Measurements from ENCODE around the gene ARHGDIB. TPM values are rescaled to one million over a fixed set of nuclear protein-coding genes. Genes with fewer than 3 reads are reported as not detected.

Gene ARHGDIB
- total and polyA plus RNA-seq, 10 of the 15 experiments (the other 5 are each of a cell fraction or from before 2014, with no cell fraction given), result 796 to 2,849 (median 1,346) TPM

DNA sequence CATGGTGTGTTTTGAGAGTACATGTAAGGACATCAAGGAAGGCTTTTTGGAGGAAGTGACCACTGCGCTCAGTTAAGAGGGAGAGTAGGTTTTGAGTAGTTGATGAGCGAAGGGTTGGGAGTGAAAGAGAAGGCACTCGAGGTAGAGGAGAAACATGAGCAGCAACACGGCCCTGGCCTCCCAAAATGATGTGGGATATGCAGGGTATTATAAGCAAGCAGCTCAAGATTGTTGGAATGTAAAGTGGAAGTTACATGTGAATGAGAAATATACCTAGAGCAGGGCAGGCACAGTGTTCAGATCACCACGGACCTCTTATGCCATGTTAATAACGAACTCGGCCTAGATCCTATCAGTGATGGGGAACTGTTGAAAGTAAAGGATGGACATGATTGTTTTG lies 2.1 kb upstream of the ARHGDIB start (continued):
- no peak for TF ChIP-seq MYB (IDR thresholded peaks at IDR 0.05; ENCODE audit: borderline replicate concordance, low read depth, low read length)
- TF ChIP-seq ZZZ3 (IDR thresholded peaks at IDR 0.05; ENCODE audit: control insufficient read depth, insufficient read length, low read depth), result no peak
- TF ChIP-seq, protein P1, sequence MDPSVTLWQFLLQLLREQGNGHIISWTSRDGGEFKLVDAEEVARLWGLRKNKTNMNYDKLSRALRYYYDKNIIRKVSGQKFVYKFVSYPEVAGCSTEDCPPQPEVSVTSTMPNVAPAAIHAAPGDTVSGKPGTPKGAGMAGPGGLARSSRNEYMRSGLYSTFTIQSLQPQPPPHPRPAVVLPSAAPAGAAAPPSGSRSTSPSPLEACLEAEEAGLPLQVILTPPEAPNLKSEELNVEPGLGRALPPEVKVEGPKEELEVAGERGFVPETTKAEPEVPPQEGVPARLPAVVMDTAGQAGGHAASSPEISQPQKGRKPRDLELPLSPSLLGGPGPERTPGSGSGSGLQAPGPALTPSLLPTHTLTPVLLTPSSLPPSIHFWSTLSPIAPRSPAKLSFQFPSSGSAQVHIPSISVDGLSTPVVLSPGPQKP (IDR thresholded peaks at IDR 0.05; ENCODE audit: low read depth, low read length), result no peak
- TF ChIP-seq EGR1 (IDR thresholded peaks at IDR 0.05; ENCODE audit: borderline replicate concordance in 1 of 2, low read depth in 2 of 2, low read length in 2 of 2), result no peak
- TF ChIP-seq IKZF2 (IDR thresholded peaks at IDR 0.05), result no peak
- no peak for TF ChIP-seq POLR2AphosphoS2 (IDR thresholded peaks at IDR 0.05; ENCODE audit: low read depth, low read length)
- TF ChIP-seq MXI1 (IDR thresholded peaks at IDR 0.05; ENCODE audit: low read depth, low read length), result no peak

DNA sequence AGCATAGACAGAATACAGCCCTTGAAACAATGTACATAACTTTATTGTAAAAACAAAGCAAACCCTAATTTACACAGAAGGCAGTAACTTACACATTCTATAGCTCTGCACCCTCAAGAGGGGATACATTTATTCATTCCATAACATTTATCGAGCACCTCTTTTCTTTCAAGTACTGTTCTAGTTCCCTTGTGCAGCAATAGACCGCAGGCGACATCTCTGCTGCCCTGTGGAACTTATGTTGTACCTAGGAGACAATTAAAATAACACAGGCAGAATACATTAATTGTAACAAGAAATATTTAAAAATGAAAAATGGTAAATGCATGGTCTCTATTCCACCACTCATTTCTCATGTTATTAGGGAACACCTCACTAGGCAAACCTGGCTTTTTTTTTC lies 1.4 kb upstream of the ARHGDIB start:
- ChIA-PET CTCF (interaction anchor here (1.3 to 2.6 kb wide), 4 partner anchors 14 to 33 kb away, joined by 3 to 7 read pairs (median 4); no protein-coding TSS in a partner anchor), POLR2A (interaction anchor here (0.5 to 1.7 kb wide), 2 partner anchors 10 to 15 kb away, joined by 4 to 11 read pairs; no protein-coding TSS in a partner anchor), SMC1A (ENCODE audit: uncharacterized antibody, unreplicated experiment) (interaction anchor here (0.8 to 3.3 kb wide), 7 partner anchors 12 to 30 kb away, joined by 3 to 14 read pairs (median 5); no protein-coding TSS in a partner anchor), RAD21 (ENCODE audit: unreplicated experiment) (interaction anchor here (1.7 to 4.7 kb wide), 2 partner anchors 11 to 15 kb away, joined by 16 to 25 read pairs; no protein-coding TSS in a partner anchor)
- Histone ChIP-seq H3K27me3 (replicated peaks in 1 of 2; ENCODE audit: control insufficient read depth in 2 of 2, insufficient read depth in 2 of 2, low read length in 1 of 2) (no peaks in the 10 kb centered on the region), H3K4me1 (ENCODE audit: control insufficient read depth, insufficient read depth, low read length) (no peaks in the 10 kb centered on the region; the same call in none of the 2 replicates), H3K36me3 (ENCODE audit: control insufficient read depth in 2 of 2, insufficient read depth in 2 of 2, low read length in 1 of 2) (no peaks in the 10 kb centered on the region), H3K4me3 (no peak overlapping the region), H4K20me1 (ENCODE audit: control insufficient read depth, insufficient read depth) (no peaks in the 10 kb centered on the region), H3K79me2 (ENCODE audit: control insufficient read depth, insufficient read depth, low read length) (peaks cover 51% of the 10 kb centered on the region), H3K9me3 (replicated peaks; ENCODE audit: control insufficient read depth, insufficient read depth, low read length) (no peaks in the 10 kb centered on the region), H3K27ac (ENCODE audit: control insufficient read depth, insufficient read depth) (peak overlapping the region; percentile 94), H3K9ac (ENCODE audit: control insufficient read depth, insufficient read depth, low read length) (peak overlapping the region; percentile 97), H2AFZ (ENCODE audit: control insufficient read depth, low read depth, low read length) (peak overlapping the region; percentile 85), H3K4me2 (ENCODE audit: control insufficient read depth, insufficient read depth) (peak overlapping the region; percentile 93)
- FAIRE-seq (no peak), DNase-seq (ENCODE audit: low read depth, low spot score) (no peak), ATAC-seq (no peak)
- in situ Hi-C loops (cut with MboI), result loop anchor here (25.0 kb wide), 1 partner anchor 575 kb away; no protein-coding TSS in a partner anchor
- BruUV-seq (replicated peaks), result no TSS peak
- TF ChIP-seq, protein P2, sequence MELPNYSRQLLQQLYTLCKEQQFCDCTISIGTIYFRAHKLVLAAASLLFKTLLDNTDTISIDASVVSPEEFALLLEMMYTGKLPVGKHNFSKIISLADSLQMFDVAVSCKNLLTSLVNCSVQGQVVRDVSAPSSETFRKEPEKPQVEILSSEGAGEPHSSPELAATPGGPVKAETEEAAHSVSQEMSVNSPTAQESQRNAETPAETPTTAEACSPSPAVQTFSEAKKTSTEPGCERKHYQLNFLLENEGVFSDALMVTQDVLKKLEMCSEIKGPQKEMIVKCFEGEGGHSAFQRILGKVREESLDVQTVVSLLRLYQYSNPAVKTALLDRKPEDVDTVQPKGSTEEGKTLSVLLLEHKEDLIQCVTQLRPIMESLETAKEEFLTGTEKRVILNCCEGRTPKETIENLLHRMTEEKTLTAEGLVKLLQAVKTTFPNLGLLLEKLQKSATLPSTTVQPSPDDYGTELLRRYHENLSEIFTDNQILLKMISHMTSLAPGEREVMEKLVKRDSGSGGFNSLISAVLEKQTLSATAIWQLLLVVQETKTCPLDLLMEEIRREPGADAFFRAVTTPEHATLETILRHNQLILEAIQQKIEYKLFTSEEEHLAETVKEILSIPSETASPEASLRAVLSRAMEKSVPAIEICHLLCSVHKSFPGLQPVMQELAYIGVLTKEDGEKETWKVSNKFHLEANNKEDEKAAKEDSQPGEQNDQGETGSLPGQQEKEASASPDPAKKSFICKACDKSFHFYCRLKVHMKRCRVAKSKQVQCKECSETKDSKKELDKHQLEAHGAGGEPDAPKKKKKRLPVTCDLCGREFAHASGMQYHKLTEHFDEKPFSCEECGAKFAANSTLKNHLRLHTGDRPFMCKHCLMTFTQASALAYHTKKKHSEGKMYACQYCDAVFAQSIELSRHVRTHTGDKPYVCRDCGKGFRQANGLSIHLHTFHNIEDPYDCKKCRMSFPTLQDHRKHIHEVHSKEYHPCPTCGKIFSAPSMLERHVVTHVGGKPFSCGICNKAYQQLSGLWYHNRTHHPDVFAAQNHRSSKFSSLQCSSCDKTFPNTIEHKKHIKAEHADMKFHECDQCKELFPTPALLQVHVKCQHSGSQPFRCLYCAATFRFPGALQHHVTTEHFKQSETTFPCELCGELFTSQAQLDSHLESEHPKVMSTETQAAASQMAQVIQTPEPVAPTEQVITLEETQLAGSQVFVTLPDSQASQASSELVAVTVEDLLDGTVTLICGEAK (IDR thresholded peaks at IDR 0.05; ENCODE audit: borderline replicate concordance), result peak; percentile 10; the same call in 1 of the 2 replicates
- TF ChIP-seq, protein P3, sequence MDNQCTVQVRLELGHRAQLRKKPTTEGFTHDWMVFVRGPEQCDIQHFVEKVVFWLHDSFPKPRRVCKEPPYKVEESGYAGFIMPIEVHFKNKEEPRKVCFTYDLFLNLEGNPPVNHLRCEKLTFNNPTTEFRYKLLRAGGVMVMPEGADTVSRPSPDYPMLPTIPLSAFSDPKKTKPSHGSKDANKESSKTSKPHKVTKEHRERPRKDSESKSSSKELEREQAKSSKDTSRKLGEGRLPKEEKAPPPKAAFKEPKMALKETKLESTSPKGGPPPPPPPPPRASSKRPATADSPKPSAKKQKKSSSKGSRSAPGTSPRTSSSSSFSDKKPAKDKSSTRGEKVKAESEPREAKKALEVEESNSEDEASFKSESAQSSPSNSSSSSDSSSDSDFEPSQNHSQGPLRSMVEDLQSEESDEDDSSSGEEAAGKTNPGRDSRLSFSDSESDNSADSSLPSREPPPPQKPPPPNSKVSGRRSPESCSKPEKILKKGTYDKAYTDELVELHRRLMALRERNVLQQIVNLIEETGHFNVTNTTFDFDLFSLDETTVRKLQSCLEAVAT (IDR thresholded peaks at IDR 0.05), result peak; percentile 40; the same call in 1 of the 2 replicates
- TF ChIP-seq, protein P4, sequence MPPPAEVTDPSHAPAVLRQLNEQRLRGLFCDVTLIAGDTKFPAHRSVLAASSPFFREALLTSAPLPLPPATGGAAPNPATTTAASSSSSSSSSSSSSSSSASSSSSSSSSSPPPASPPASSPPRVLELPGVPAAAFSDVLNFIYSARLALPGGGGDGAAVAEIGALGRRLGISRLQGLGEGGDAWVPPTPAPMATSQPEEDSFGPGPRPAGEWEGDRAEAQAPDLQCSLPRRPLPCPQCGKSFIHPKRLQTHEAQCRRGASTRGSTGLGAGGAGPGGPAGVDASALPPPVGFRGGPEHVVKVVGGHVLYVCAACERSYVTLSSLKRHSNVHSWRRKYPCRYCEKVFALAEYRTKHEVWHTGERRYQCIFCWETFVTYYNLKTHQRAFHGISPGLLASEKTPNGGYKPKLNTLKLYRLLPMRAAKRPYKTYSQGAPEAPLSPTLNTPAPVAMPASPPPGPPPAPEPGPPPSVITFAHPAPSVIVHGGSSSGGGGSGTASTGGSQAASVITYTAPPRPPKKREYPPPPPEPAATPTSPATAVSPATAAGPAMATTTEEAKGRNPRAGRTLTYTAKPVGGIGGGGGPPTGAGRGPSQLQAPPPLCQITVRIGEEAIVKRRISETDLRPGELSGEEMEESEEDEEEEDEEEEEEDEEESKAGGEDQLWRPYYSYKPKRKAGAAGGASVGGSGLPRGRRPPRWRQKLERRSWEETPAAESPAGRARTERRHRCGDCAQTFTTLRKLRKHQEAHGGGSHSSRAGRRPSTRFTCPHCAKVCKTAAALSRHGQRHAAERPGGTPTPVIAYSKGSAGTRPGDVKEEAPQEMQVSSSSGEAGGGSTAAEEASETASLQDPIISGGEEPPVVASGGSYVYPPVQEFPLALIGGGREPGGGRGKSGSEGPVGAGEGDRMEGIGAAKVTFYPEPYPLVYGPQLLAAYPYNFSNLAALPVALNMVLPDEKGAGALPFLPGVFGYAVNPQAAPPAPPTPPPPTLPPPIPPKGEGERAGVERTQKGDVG (CRISPR knock-in tag; IDR thresholded peaks at IDR 0.05), result no peak
- 49% methylated on average over 3 of the region's 3 CpGs for WGBS (ENCODE audit: insufficient coverage, insufficient replicate concordance, low lambda C conversion rate, missing lambda C conversion rate)
- intact Hi-C loops (cut with micrococcal nuclease; ENCODE audit: unreplicated experiment), result no loop called here

Data from GM12878 (cell line).